ENCODE measurements around the gene APOO. TPM values are rescaled to one million over a fixed set of nuclear protein-coding genes. Genes with fewer than 3 reads are reported as not detected.

Gene APOO
- total RNA-seq, 1 donor from 2014 or later: 81.0 TPM

DNA sequence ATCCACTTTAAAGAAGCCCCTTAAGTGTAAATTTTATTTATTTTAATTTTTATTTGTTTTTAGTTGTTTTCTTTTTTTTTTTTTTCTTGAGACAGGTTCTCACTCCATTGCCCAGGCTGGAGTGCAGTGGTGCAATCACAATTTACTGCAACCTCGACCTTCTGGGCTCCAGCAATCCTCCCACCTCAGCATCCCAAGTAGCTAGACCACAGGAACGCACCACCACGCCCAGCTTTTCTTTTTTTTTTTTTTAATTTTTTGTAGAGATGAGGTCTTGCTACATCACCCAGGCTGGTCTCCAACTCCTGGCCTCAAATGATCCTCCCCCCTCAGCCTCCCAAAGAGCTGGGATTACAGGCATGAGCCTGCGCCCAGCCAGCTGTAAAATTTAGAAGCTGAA lies 118.8 kb downstream of the APOO start:
- H3K27me3 Mint-ChIP-seq (ENCODE audit: insufficient read depth, low read depth): peaks cover 2% of the 10 kb centered on the region

DNA sequence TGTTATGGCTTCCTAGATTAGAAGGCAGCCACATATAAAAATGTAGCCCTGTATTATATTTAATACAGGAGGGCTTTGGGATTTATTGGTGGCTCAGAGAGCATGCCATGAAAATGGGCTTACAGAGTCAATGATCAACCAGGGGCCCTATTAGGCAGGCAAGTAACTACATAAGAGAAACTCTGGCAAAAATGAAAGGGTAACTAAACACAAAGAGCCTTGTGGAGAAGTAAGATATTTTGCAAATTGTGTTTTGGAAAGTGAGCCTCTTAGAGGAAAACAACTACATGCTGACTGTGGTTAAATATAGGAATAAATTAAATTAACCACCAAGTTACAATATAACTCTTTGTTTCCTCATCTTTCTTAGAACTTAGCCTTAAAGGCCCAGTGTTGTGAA lies 119.2 kb downstream of the APOO start:
- Mint-ChIP-seq H3K9me3 (no peaks in the 10 kb centered on the region), H3K27ac (no peak overlapping the region), H3K4me1 (peaks cover 47% of the 10 kb centered on the region), H3K36me3 (peaks cover 19% of the 10 kb centered on the region), H3K27me3 (ENCODE audit: insufficient read depth, low read depth) (peaks cover 2% of the 10 kb centered on the region), H3K4me3 (no peak overlapping the region)
- DNase-seq (ENCODE audit: low spot score): no peak
- Histone ChIP-seq H3K79me2 (ENCODE audit: low read depth) (no peaks in the 10 kb centered on the region), H3K4me3 (no peak overlapping the region), H3K4me1 (peaks cover 21% of the 10 kb centered on the region), H3K9ac (no peak overlapping the region), H3K4me2 (no peak overlapping the region), H3K9me3 (ENCODE audit: low read depth) (no peaks in the 10 kb centered on the region), H3F3A (ENCODE audit: low read depth) (peaks cover 11% of the 10 kb centered on the region), H3K27me3 (no peaks in the 10 kb centered on the region), H3K27ac (no peak overlapping the region), H3K36me3 (no peaks in the 10 kb centered on the region), H2AFZ (replicated peaks) (no peak overlapping the region), H4K20me1 (ENCODE audit: low read depth) (no peaks in the 10 kb centered on the region)
- TF ChIP-seq EZH2phosphoT487 (IDR thresholded peaks at IDR 0.05) (no peak), EZH2 (IDR thresholded peaks at IDR 0.05) (no peak)
- TF ChIP-seq, protein P1, sequence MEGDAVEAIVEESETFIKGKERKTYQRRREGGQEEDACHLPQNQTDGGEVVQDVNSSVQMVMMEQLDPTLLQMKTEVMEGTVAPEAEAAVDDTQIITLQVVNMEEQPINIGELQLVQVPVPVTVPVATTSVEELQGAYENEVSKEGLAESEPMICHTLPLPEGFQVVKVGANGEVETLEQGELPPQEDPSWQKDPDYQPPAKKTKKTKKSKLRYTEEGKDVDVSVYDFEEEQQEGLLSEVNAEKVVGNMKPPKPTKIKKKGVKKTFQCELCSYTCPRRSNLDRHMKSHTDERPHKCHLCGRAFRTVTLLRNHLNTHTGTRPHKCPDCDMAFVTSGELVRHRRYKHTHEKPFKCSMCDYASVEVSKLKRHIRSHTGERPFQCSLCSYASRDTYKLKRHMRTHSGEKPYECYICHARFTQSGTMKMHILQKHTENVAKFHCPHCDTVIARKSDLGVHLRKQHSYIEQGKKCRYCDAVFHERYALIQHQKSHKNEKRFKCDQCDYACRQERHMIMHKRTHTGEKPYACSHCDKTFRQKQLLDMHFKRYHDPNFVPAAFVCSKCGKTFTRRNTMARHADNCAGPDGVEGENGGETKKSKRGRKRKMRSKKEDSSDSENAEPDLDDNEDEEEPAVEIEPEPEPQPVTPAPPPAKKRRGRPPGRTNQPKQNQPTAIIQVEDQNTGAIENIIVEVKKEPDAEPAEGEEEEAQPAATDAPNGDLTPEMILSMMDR (IDR thresholded peaks at IDR 0.05): no peak

More for the DNA sequence above, 118.8 kb downstream of the APOO start:
- Histone ChIP-seq H3K9me3 (ENCODE audit: low read depth) (no peaks in the 10 kb centered on the region), H4K20me1 (ENCODE audit: low read depth) (no peaks in the 10 kb centered on the region), H3K27ac (no peak overlapping the region), H2AFZ (replicated peaks) (no peak overlapping the region), H3K27me3 (no peaks in the 10 kb centered on the region), H3F3A (ENCODE audit: low read depth) (peaks cover 11% of the 10 kb centered on the region), H3K79me2 (ENCODE audit: low read depth) (no peaks in the 10 kb centered on the region), H3K36me3 (no peaks in the 10 kb centered on the region), H3K9ac (no peak overlapping the region), H3K4me3 (no peak overlapping the region), H3K4me1 (peaks cover 17% of the 10 kb centered on the region), H3K4me2 (no peak overlapping the region)
- Mint-ChIP-seq H3K4me3 (no peak overlapping the region), H3K9me3 (no peaks in the 10 kb centered on the region), H3K36me3 (peaks cover 19% of the 10 kb centered on the region), H3K4me1 (peaks cover 45% of the 10 kb centered on the region), H3K27ac (no peak overlapping the region)
- no peak for DNase-seq (ENCODE audit: low spot score)
- TF ChIP-seq EZH2 (IDR thresholded peaks at IDR 0.05) (no peak), EZH2phosphoT487 (IDR thresholded peaks at IDR 0.05) (no peak)
- TF ChIP-seq, protein P1 (IDR thresholded peaks at IDR 0.05): no peak

DNA sequence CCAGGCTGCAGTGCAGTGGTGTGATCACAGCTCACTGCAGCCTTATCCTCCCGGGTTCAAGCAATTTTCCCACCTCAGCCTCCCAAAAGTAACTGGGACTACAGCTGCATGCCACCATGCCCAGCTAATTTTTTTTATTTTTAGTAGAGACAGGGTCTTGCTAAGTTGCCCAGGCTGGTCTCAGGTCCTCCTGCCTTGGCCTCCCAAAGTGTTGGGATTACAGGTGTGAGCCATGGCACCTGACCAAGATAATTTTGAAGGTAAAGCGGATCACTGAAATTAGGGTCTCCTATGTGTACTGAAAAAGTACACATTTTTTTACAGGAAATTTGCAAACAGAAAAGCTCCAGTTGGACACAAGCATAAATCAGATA lies 120.0 kb downstream of the APOO start:
- H3K9me3 ChIP-seq (ENCODE audit: low read depth): no peaks in the 10 kb centered on the region
- no peaks in the 10 kb centered on the region for H3K79me2 ChIP-seq (ENCODE audit: low read depth)
- H4K20me1 ChIP-seq (ENCODE audit: low read depth): no peaks in the 10 kb centered on the region

More for the DNA sequence above, 120.0 kb downstream of the APOO start:
- peaks cover 41% of the 10 kb centered on the region for H3K4me1 Mint-ChIP-seq
- no peak overlapping the region for H3K4me3 Mint-ChIP-seq
- Histone ChIP-seq H3K4me2 (no peak overlapping the region), H3K4me1 (peaks cover 13% of the 10 kb centered on the region), H3F3A (ENCODE audit: low read depth) (peaks cover 3% of the 10 kb centered on the region), H3K9ac (no peak overlapping the region), H3K4me3 (no peak overlapping the region), H2AFZ (replicated peaks) (no peak overlapping the region), H3K27me3 (no peaks in the 10 kb centered on the region), H3K36me3 (no peaks in the 10 kb centered on the region), H3K27ac (no peak overlapping the region)
- peaks cover 2% of the 10 kb centered on the region for H3K27me3 Mint-ChIP-seq (ENCODE audit: insufficient read depth, low read depth)
- no peak for DNase-seq (ENCODE audit: low spot score)
- no peaks in the 10 kb centered on the region for H3K9me3 Mint-ChIP-seq
- TF ChIP-seq EZH2 (IDR thresholded peaks at IDR 0.05): no peak
- no peak for TF ChIP-seq EZH2phosphoT487 (IDR thresholded peaks at IDR 0.05)
- TF ChIP-seq, protein P1 (IDR thresholded peaks at IDR 0.05): no peak
- no peak overlapping the region for H3K27ac Mint-ChIP-seq
- H3K36me3 Mint-ChIP-seq: peaks cover 19% of the 10 kb centered on the region
